Measurements from ENCODE around the gene PRKAR1A.

GRCh38 chr17:68587026-68587425 lies 74.8 kb downstream of the PRKAR1A start:
- no peak for TF ChIP-seq FOXM1 (IDR thresholded peaks at IDR 0.05; ENCODE audit: borderline replicate concordance)
- TF ChIP-seq PKNOX1 (IDR thresholded peaks at IDR 0.05): no peak
- TF ChIP-seq FOXA1 (IDR thresholded peaks at IDR 0.05): no peak
- no peak for TF ChIP-seq HDGF (IDR thresholded peaks at IDR 0.05; ENCODE audit: borderline replicate concordance)
- TF ChIP-seq BHLHE40 (IDR thresholded peaks at IDR 0.05; ENCODE audit: borderline replicate concordance): no peak
- no peak for TF ChIP-seq ZNF384 (IDR thresholded peaks at IDR 0.05)
- no peak for TF ChIP-seq SUZ12 (IDR thresholded peaks at IDR 0.05)
- TF ChIP-seq L3MBTL2 (conservative IDR thresholded peaks at IDR 0.05): no peak
- TF ChIP-seq NFRKB (IDR thresholded peaks at IDR 0.05): no peak
- no peak for TF ChIP-seq SP1 (IDR thresholded peaks at IDR 0.05)
- no peak for TF ChIP-seq FOXK2 (IDR thresholded peaks at IDR 0.05)
- TF ChIP-seq TARDBP (IDR thresholded peaks at IDR 0.05): no peak
- no peak for TF ChIP-seq LEF1 (IDR thresholded peaks at IDR 0.05; ENCODE audit: borderline replicate concordance)
